ENCODE results near the gene SLF2. TPM values are rescaled to one million over a fixed set of nuclear protein-coding genes. Genes with fewer than 3 reads are reported as not detected.
A peak's percentile ranks its signal among the peaks of the same experiment; 100 is the strongest.

SLF2 gene
- total and polyA plus RNA-seq, 2 of the 13 experiments (the other 11 are each of a cell fraction or from before 2014, with no cell fraction given), result 12.2 to 48.1 TPM

DNA sequence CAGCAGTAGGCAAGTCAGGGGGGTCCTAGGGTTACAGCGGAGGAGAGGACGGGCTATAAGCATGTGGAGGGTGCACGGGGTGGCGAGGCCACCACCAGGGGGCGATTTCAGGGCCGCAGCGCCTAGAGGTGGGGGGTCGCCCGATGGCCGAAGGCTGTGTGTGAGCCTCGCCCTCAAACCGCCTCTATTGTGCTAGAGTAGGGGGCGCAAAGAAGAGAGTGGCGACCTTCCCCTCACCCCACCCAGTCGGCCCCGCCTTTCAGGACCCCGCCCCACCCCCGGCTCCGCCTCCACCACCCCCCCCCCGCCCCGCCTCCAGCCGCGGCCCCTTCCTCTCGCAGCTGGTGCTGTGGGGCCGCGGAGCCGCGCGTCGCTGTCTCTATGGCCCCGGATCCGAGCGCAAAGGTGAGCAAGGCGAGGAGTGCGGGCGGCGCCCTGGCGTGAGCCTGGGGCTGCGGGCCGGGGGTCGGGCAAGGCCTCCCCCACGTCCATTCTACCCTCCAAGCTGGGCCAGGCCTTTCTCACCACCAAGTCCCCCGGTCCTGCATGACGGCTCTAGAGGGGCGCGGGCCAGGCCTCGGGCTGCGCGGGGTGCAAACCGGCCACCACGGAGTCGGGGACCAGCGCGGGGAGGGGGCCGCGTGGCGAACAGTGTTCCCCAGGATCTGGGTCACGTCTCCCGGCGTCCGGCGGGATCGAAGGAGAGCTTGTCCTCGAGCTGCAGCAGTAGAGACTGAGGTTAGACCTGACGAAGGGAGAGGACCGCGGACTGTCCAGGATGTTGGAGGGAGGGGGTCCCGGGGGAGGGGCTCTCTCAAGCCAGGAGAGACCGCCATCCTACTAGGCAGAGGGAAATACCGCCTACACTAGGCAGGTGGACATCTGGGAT lies 56.7 kb downstream of the SLF2 start, which contains the start of gene SEMA4G (continued):
- TF ChIP-seq, protein P1, sequence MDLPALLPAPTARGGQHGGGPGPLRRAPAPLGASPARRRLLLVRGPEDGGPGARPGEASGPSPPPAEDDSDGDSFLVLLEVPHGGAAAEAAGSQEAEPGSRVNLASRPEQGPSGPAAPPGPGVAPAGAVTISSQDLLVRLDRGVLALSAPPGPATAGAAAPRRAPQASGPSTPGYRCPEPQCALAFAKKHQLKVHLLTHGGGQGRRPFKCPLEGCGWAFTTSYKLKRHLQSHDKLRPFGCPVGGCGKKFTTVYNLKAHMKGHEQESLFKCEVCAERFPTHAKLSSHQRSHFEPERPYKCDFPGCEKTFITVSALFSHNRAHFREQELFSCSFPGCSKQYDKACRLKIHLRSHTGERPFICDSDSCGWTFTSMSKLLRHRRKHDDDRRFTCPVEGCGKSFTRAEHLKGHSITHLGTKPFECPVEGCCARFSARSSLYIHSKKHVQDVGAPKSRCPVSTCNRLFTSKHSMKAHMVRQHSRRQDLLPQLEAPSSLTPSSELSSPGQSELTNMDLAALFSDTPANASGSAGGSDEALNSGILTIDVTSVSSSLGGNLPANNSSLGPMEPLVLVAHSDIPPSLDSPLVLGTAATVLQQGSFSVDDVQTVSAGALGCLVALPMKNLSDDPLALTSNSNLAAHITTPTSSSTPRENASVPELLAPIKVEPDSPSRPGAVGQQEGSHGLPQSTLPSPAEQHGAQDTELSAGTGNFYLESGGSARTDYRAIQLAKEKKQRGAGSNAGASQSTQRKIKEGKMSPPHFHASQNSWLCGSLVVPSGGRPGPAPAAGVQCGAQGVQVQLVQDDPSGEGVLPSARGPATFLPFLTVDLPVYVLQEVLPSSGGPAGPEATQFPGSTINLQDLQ (CRISPR knock-in tag; IDR thresholded peaks at IDR 0.05), result no peak
- TF ChIP-seq ZNF558 (CRISPR knock-in tag; IDR thresholded peaks at IDR 0.05; ENCODE audit: borderline replicate concordance) (peak; percentile 66; the same call in 1 of the 2 replicates), ZNF264 (CRISPR knock-in tag; IDR thresholded peaks at IDR 0.05) (0 out of 2 replicates have a peak, but pooled peaks have one; percentile 18), REPIN1 (CRISPR knock-in tag; IDR thresholded peaks at IDR 0.05; ENCODE audit: borderline replicate concordance, low read depth) (peak; percentile 32), ZNF230 (CRISPR knock-in tag; IDR thresholded peaks at IDR 0.05) (peak; percentile 47), PAWR (CRISPR knock-in tag; IDR thresholded peaks at IDR 0.05; ENCODE audit: borderline replicate concordance) (peak; percentile 36; the same call in 1 of the 2 replicates), ZNF737 (CRISPR knock-in tag; IDR thresholded peaks at IDR 0.05; ENCODE audit: borderline replicate concordance) (no peak; the same call in 1 of the 2 replicates), ZC3H13 (CRISPR knock-in tag; IDR thresholded peaks at IDR 0.05) (peak; percentile 88), ZFP37 (CRISPR knock-in tag; IDR thresholded peaks at IDR 0.05; ENCODE audit: borderline replicate concordance) (0 out of 2 replicates have a peak, but pooled peaks have one; percentile 22), SNAPC2 (CRISPR knock-in tag; IDR thresholded peaks at IDR 0.05) (0 out of 2 replicates have a peak, but pooled peaks have one; percentile 20), ZFP90 (CRISPR knock-in tag; IDR thresholded peaks at IDR 0.05; ENCODE audit: borderline replicate concordance) (peak; percentile 67; the same call in 1 of the 2 replicates), PHF8 (CRISPR knock-in tag; IDR thresholded peaks at IDR 0.05) (peak; percentile 77), MED8 (CRISPR knock-in tag; IDR thresholded peaks at IDR 0.05; ENCODE audit: insufficient replicate concordance) (peak; percentile 78), HDAC2 (CRISPR knock-in tag; IDR thresholded peaks at IDR 0.05) (0 out of 2 replicates have a peak, but pooled peaks have one; percentile 7), NCOA1 (CRISPR knock-in tag; IDR thresholded peaks at IDR 0.05) (peak; percentile 1; the same call in 1 of the 2 replicates), FOSL1 (CRISPR knock-in tag; IDR thresholded peaks at IDR 0.05; ENCODE audit: borderline replicate concordance) (no peak)
- TF ChIP-seq, protein P2, sequence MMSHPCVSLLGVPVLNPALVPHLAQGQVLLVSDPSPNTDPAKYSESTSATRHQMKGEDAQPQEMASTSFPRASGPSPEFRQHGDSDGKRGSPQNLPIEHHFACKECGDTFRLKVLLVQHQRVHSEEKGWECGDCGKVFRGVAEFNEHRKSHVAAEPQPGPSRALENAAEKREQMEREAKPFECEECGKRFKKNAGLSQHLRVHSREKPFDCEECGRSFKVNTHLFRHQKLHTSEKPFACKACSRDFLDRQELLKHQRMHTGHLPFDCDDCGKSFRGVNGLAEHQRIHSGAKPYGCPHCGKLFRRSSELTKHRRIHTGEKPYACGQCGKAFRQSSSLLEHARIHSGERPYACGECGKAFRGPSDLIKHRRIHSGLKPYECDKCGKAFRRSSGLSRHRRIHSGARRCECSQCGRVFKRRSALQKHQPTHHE (CRISPR knock-in tag; IDR thresholded peaks at IDR 0.05; ENCODE audit: borderline replicate concordance), result 0 out of 2 replicates have a peak, but pooled peaks have one; percentile 39
- TF ChIP-seq, protein P3, sequence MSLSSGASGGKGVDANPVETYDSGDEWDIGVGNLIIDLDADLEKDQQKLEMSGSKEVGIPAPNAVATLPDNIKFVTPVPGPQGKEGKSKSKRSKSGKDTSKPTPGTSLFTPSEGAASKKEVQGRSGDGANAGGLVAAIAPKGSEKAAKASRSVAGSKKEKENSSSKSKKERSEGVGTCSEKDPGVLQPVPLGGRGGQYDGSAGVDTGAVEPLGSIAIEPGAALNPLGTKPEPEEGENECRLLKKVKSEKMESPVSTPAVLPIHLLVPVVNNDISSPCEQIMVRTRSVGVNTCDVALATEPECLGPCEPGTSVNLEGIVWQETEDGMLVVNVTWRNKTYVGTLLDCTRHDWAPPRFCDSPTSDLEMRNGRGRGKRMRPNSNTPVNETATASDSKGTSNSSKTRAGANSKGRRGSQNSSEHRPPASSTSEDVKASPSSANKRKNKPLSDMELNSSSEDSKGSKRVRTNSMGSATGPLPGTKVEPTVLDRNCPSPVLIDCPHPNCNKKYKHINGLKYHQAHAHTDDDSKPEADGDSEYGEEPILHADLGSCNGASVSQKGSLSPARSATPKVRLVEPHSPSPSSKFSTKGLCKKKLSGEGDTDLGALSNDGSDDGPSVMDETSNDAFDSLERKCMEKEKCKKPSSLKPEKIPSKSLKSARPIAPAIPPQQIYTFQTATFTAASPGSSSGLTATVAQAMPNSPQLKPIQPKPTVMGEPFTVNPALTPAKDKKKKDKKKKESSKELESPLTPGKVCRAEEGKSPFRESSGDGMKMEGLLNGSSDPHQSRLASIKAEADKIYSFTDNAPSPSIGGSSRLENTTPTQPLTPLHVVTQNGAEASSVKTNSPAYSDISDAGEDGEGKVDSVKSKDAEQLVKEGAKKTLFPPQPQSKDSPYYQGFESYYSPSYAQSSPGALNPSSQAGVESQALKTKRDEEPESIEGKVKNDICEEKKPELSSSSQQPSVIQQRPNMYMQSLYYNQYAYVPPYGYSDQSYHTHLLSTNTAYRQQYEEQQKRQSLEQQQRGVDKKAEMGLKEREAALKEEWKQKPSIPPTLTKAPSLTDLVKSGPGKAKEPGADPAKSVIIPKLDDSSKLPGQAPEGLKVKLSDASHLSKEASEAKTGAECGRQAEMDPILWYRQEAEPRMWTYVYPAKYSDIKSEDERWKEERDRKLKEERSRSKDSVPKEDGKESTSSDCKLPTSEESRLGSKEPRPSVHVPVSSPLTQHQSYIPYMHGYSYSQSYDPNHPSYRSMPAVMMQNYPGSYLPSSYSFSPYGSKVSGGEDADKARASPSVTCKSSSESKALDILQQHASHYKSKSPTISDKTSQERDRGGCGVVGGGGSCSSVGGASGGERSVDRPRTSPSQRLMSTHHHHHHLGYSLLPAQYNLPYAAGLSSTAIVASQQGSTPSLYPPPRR (CRISPR knock-in tag; IDR thresholded peaks at IDR 0.05; ENCODE audit: borderline replicate concordance), result no peak

Data from HepG2 (cell line).